A549 (cell line): ENCODE results near the gene TPPP3. TPM values are rescaled to one million over a fixed set of nuclear protein-coding genes. Genes with fewer than 3 reads are reported as not detected.

Source experiments
- ATAC-seq, 2 experiments: fragments of 200-7000 bp in 1 of 2; fragments of >200 bp in 1 of 2; cut with Nextera tagmentation in 1 of 2; cut with Tn5 transposase in 1 of 2; 3 replicates each; pipeline versions ENCODE4 v1.8.0 to v1.9.1; 2018 to 2020; ENCODE audit warnings: mild to moderate bottlenecking in 1 of 2, moderate library complexity in 1 of 2
- CTCF ChIA-PET: fragments of 300-600 bp; sonication (Branson Sonifier 250); formaldehyde crosslinking; extraction: SDS; loops from one replicate; lab custom pipeline; 2021; ENCODE audit warnings: antibody characterized with exemption, inconsistent platforms; lab: Yijun Ruan, JAX
- POLR2A ChIA-PET: fragments of 350-600 bp; formaldehyde crosslinking; extraction: SDS; loops from one replicate; lab custom pipeline; 2021; ENCODE audit warnings: antibody characterized with exemption, inconsistent platforms; lab: Yijun Ruan, JAX
- DNase-seq, 2 experiments: peaks; one replicate each; pipeline versions ENCODE4 v3.0.0 to v3.0.0-alpha.2; 2011 to 2016; ENCODE audit warnings: low read depth in 1 of 2, low spot score in 1 of 2
- FAIRE-seq: peaks from 2 replicates; lab custom pipeline; 2011; peaks lifted over from hg19 to GRCh38; lab: Jason Lieb, UNC
- H3K27ac ChIP-seq, 2 experiments: fragments of >200 bp; sonication (Bioruptor Twin); formaldehyde crosslinking; 3 replicates each; pipeline ENCODE4 v1.5.1; 2016 to 2017
- H3K4me1 ChIP-seq: fragments of >200 bp; sonication (Bioruptor Twin); formaldehyde crosslinking; 3 replicates; pipeline ENCODE4 v1.6.1; 2016
- H3K4me2 ChIP-seq: fragments of >200 bp; sonication (Bioruptor Twin); formaldehyde crosslinking; 3 replicates; pipeline ENCODE4 v1.6.1; 2016
- H3K4me3 ChIP-seq: fragments of >200 bp; sonication (Bioruptor Twin); formaldehyde crosslinking; 3 replicates; pipeline ENCODE4 v1.5.1; 2016
- H3K9me3 ChIP-seq: fragments of >200 bp; sonication (Bioruptor Twin); formaldehyde crosslinking; 3 replicates; pipeline ENCODE4 v1.6.1; 2016
- CBX8 ChIP-seq: fragments of 200-600 bp; sonication (generic); IDR thresholded peaks from 2 replicates; pipeline ENCODE4 v1.6.1; 2016
- CHD2 ChIP-seq: fragments of 150-350 bp; IDR thresholded peaks from 2 replicates; pipeline ENCODE4 v1.6.1; 2014; ENCODE audit warnings: low read length; ENCODE audit not compliant: partially characterized antibody
- CHD4 ChIP-seq: fragments of 200-600 bp; sonication (generic); IDR thresholded peaks from 2 replicates; pipeline ENCODE4 v1.6.1; 2016; ENCODE audit warnings: antibody characterized with exemption, mild to moderate bottlenecking, borderline replicate concordance
- ELK1 ChIP-seq: fragments of 150-350 bp; IDR thresholded peaks from 2 replicates; pipeline ENCODE4 v1.6.1; 2014; ENCODE audit warnings: low read depth, mild to moderate bottlenecking, low read length
- EP300 ChIP-seq, 2 experiments: fragments of >200 bp; sonication (Bioruptor Twin); formaldehyde crosslinking; IDR thresholded peaks; 2 replicates in 1 of 2; 3 replicates in 1 of 2; pipeline ENCODE4 v1.6.1; 2016 to 2017
- HDAC2 ChIP-seq: fragments of 200-600 bp; sonication (generic); IDR thresholded peaks from 2 replicates; pipeline ENCODE4 v1.6.1; 2016
- HEYL ChIP-seq: fragments of 250-450 bp; sonication (Bioruptor Pico); IDR thresholded peaks from 2 replicates; pipeline ENCODE4 v1.8.0; 2021; ENCODE audit warnings: mild to moderate bottlenecking, moderate library complexity
- HOXA7 ChIP-seq: fragments of 250-450 bp; sonication (Bioruptor Pico); IDR thresholded peaks from 2 replicates; pipeline ENCODE4 v1.5.0; 2020; ENCODE audit warnings: mild to moderate bottlenecking, moderate library complexity
- HOXB13 ChIP-seq: fragments of 250-450 bp; sonication (Bioruptor Pico); IDR thresholded peaks from 2 replicates; pipeline ENCODE4 v1.5.0; 2020; ENCODE audit warnings: low read depth, mild to moderate bottlenecking, moderate library complexity
- HOXB5 ChIP-seq: fragments of 250-450 bp; sonication (Bioruptor Pico); IDR thresholded peaks from 2 replicates; pipeline ENCODE4 v1.5.0; 2020; ENCODE audit warnings: mild to moderate bottlenecking, moderate library complexity
- JUN ChIP-seq, 2 experiments: fragments of >200 bp; sonication (Bioruptor Twin); formaldehyde crosslinking; IDR thresholded peaks; 2 replicates in 1 of 2; 3 replicates in 1 of 2; pipeline ENCODE4 v1.6.1; 2016 to 2017
- KDM5A ChIP-seq: fragments of 200-600 bp; sonication (generic); IDR thresholded peaks from 2 replicates; pipeline ENCODE4 v1.6.1; 2016; ENCODE audit warnings: antibody characterized with exemption, mild to moderate bottlenecking
- MAX ChIP-seq: IDR thresholded peaks from 2 replicates; pipeline ENCODE4 v1.6.1; 2012
- MAZ ChIP-seq: fragments of 150-350 bp; IDR thresholded peaks from 2 replicates; pipeline ENCODE4 v1.6.1; 2014; ENCODE audit warnings: antibody characterized with exemption, low read depth, low read length, borderline replicate concordance
- MYC ChIP-seq: IDR thresholded peaks from 2 replicates; pipeline ENCODE4 v1.6.1; 2012; ENCODE audit warnings: mild to moderate bottlenecking, inconsistent platforms, low read length, improper control_type of control experiment, borderline replicate concordance
- PHF8 ChIP-seq: fragments of 200-600 bp; sonication (generic); IDR thresholded peaks from 2 replicates; pipeline ENCODE4 v1.6.1; 2016; ENCODE audit warnings: low read depth, mild to moderate bottlenecking, antibody characterized with exemption, moderate library complexity, borderline replicate concordance
- POLR2AphosphoS2 ChIP-seq: conservative IDR thresholded peaks from 2 replicates; pipeline ENCODE4 v1.6.1; 2012; ENCODE audit warnings: low read length, improper control_type of control experiment, inconsistent platforms
- RARB ChIP-seq: fragments of 250-450 bp; sonication (Bioruptor Pico); IDR thresholded peaks from 2 replicates; pipeline ENCODE4 v1.8.0; 2021; ENCODE audit warnings: mild to moderate bottlenecking, moderate library complexity
- RCOR1 ChIP-seq: fragments of 150-350 bp; IDR thresholded peaks from 2 replicates; pipeline ENCODE4 v1.6.1; 2014; ENCODE audit warnings: antibody characterized with exemption, low read length, low read depth
- REST ChIP-seq: fragments of 200-600 bp; sonication (generic); IDR thresholded peaks from 2 replicates; pipeline ENCODE4 v1.6.1; 2016; ENCODE audit warnings: antibody characterized with exemption, mild to moderate bottlenecking, moderate library complexity
- ZNF302 ChIP-seq: fragments of 250-450 bp; sonication (Bioruptor Pico); IDR thresholded peaks from 2 replicates; pipeline ENCODE4 v1.9.0; 2021; ENCODE audit warnings: inconsistent platforms, mild to moderate bottlenecking, moderate library complexity
- ZSCAN20 ChIP-seq: fragments of 250-450 bp; sonication (Bioruptor Pico); IDR thresholded peaks from 2 replicates; pipeline ENCODE4 v1.8.0; 2022; ENCODE audit warnings: mild to moderate bottlenecking, moderate library complexity
- WGBS: methylation state at CpG from one replicate; pipeline ENCODE4 v1.1.6; 2017; ENCODE audit errors: missing lambda C conversion rate; 5-methylcytosine and 5-hydroxymethylcytosine counted together
- polyA plus RNA-seq, 4 experiments: library from polyadenylated mRNA; depleted of rRNA in 3 of 4; stranded (reverse); fragments of >200 nt; fragmentation: RNase III in 1 of 4; extraction: RNeasy Plus Mini Kit Qiagen cat#74134 plus additional on column Dnase treatment in 1 of 4; gene quantifications; 2 replicates in 3 of 4; 3 replicates in 1 of 4; pipeline ENCODE4 v1.2.3, GENCODE V29; 2011 to 2017
- TF ChIP-seq, protein P1 (sequence below): fragments of >200 bp; sonication (Bioruptor Twin); formaldehyde crosslinking; IDR thresholded peaks from 2 replicates; pipeline ENCODE4 v1.6.1; 2016
- TF ChIP-seq, protein P2 (sequence below): fragments of 250-450 bp; sonication (Bioruptor Pico); IDR thresholded peaks from 2 replicates; pipeline ENCODE4 v1.5.0; 2021; ENCODE audit warnings: mild to moderate bottlenecking, moderate library complexity, borderline replicate concordance
- TF ChIP-seq, protein P3 (sequence below): fragments of >200 bp; sonication (Bioruptor Twin); formaldehyde crosslinking; IDR thresholded peaks from 3 replicates; pipeline ENCODE4 v1.5.1; 2016

TPPP3 gene
- polyA plus RNA-seq, 2 of the 4 experiments (the other 2 are of a cell fraction): 9.4 to 10.9 TPM

DNA sequence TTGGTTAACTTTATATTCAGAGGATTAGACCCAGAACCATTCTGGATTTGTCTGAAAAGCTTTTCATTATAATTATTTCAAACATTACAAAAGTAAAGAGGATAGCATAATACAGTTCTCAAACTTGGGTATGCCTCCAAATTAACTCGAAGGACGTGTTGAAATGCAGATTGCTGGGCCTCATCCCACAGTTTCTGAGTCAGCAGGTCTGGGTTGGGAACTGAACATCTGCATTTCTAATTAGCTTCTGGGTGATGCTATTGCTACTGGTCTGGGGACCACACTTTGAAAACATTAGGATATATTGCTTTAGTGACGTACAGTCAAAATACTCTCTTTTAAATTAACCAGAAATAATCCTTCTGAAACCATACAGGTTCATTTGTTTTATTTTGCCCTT lies 10.0 kb downstream of the TPPP3 start:
- 91% methylated on average over 3 of the region's 3 CpGs for WGBS
- no peak for DNase-seq
- no peak for FAIRE-seq
- CTCF ChIA-PET: interaction anchor here (0.6 to 5.8 kb wide), 8 partner anchors 10 to 141 kb away, joined by 3 to 34 read pairs (median 4); partner anchors contain the start of gene TPPP3
- H3K4me3 ChIP-seq: no peak overlapping the region
- no peaks in the 10 kb centered on the region for H3K9me3 ChIP-seq
- ATAC-seq: no peak
- no peaks in the 10 kb centered on the region for H3K4me1 ChIP-seq
- no peak overlapping the region for H3K27ac ChIP-seq
- TF ChIP-seq PHF8: no peak
- TF ChIP-seq KDM5A: no peak
- TF ChIP-seq HOXB5: no peak
- TF ChIP-seq HEYL (CRISPR knock-in tag): no peak
- TF ChIP-seq ELK1: no peak
- no peak for TF ChIP-seq POLR2AphosphoS2
- TF ChIP-seq HDAC2: no peak
- no peak for TF ChIP-seq MAX
- no peak for TF ChIP-seq CHD2
- no peak for TF ChIP-seq MYC
- TF ChIP-seq, protein P1, sequence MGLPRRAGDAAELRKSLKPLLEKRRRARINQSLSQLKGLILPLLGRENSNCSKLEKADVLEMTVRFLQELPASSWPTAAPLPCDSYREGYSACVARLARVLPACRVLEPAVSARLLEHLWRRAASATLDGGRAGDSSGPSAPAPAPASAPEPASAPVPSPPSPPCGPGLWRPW: no peak
- TF ChIP-seq RARB (CRISPR knock-in tag): no peak
- TF ChIP-seq CHD4: no peak
- TF ChIP-seq MAZ: no peak
- no peak for TF ChIP-seq REST
- TF ChIP-seq HOXB13: no peak
- no peak for TF ChIP-seq CBX8
- no peak for TF ChIP-seq ZSCAN20 (CRISPR knock-in tag)
- no peak overlapping the region for H3K4me2 ChIP-seq
- POLR2A ChIA-PET: interaction anchor here (0.6 kb wide), 1 partner anchor 115 kb away, joined by 8 read pairs; no protein-coding TSS in a partner anchor

GRCh38 chr16:67378642-67379041 lies 14.7 kb downstream of the TPPP3 start:
- WGBS: 46% methylated on average over 1 of the region's 1 CpG
- Histone ChIP-seq H3K4me1 (peaks cover 4% of the 10 kb centered on the region; the same call in 1 of the 3 replicates), H3K4me2 (no peak overlapping the region), H3K27ac (no peak overlapping the region), H3K4me3 (no peak overlapping the region), H3K9me3 (no peaks in the 10 kb centered on the region)
- DNase-seq (no peak), FAIRE-seq (no peak), ATAC-seq (no peak)
- TF ChIP-seq MAX: no peak
- no peak for TF ChIP-seq JUN (IDR thresholded peaks at IDR 0.05)
- TF ChIP-seq CHD2: no peak
- TF ChIP-seq, protein P1: no peak
- no peak for TF ChIP-seq ZNF302
- TF ChIP-seq RCOR1: no peak
- TF ChIP-seq HOXA7 (CRISPR knock-in tag): no peak
- no peak for TF ChIP-seq HEYL (CRISPR knock-in tag)
- TF ChIP-seq, protein P2, sequence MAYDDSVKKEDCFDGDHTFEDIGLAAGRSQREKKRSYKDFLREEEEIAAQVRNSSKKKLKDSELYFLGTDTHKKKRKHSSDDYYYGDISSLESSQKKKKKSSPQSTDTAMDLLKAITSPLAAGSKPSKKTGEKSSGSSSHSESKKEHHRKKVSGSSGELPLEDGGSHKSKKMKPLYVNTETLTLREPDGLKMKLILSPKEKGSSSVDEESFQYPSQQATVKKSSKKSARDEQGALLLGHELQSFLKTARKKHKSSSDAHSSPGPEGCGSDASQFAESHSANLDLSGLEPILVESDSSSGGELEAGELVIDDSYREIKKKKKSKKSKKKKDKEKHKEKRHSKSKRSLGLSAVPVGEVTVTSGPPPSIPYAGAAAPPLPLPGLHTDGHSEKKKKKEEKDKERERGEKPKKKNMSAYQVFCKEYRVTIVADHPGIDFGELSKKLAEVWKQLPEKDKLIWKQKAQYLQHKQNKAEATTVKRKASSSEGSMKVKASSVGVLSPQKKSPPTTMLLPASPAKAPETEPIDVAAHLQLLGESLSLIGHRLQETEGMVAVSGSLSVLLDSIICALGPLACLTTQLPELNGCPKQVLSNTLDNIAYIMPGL (CRISPR knock-in tag): no peak
- TF ChIP-seq, protein P3, sequence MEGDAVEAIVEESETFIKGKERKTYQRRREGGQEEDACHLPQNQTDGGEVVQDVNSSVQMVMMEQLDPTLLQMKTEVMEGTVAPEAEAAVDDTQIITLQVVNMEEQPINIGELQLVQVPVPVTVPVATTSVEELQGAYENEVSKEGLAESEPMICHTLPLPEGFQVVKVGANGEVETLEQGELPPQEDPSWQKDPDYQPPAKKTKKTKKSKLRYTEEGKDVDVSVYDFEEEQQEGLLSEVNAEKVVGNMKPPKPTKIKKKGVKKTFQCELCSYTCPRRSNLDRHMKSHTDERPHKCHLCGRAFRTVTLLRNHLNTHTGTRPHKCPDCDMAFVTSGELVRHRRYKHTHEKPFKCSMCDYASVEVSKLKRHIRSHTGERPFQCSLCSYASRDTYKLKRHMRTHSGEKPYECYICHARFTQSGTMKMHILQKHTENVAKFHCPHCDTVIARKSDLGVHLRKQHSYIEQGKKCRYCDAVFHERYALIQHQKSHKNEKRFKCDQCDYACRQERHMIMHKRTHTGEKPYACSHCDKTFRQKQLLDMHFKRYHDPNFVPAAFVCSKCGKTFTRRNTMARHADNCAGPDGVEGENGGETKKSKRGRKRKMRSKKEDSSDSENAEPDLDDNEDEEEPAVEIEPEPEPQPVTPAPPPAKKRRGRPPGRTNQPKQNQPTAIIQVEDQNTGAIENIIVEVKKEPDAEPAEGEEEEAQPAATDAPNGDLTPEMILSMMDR: no peak
- TF ChIP-seq EP300 (IDR thresholded peaks at IDR 0.05): no peak
- no peak for TF ChIP-seq MAZ
- no peak for TF ChIP-seq ZSCAN20 (CRISPR knock-in tag)
- TF ChIP-seq PHF8: no peak
- no peak for TF ChIP-seq RARB (CRISPR knock-in tag)
- POLR2A ChIA-PET: no interaction called here
- CTCF ChIA-PET: interaction anchor here (1.0 kb wide), 1 partner anchor 12 kb away, joined by 3 read pairs; no protein-coding TSS in a partner anchor
